GM13976 (cell line): ENCODE data around the gene STOX1.

Experiments
- DNase-seq: peaks from one replicate; pipeline ENCODE4 v3.0.0; 2012; ENCODE audit warnings: low spot score
- CTCF ChIP-seq: IDR thresholded peaks from 2 replicates; pipeline ENCODE4 v1.5.1; 2012; ENCODE audit warnings: borderline replicate concordance, mild to moderate bottlenecking; ENCODE audit not compliant: insufficient read depth; ENCODE audit errors: extremely low read depth, missing control alignments, control extremely low read depth
- in situ Hi-C: fragments of 300-500 bp; cut with MboI; formaldehyde crosslinking; loops from one replicate; pipeline ENCODE4 v1.12.0; 2022; ENCODE audit warnings: low sequenced_read_pairs, mixed read lengths, inconsistent platforms; ENCODE audit not compliant: unreplicated experiment

STOX1 gene

GRCh38 chr10:68871105-68871711, 43.9 kb downstream of the STOX1 start:
- no peak for TF ChIP-seq CTCF
- no peak for DNase-seq
- in situ Hi-C loops, result no loop called here

- DNase-seq, result no peak
- in situ Hi-C loops, result no loop called here
- no peak for TF ChIP-seq CTCF
Observed at GRCh38 chr10:68871731-68872342, 44.5 kb downstream of the STOX1 start.

DNA sequence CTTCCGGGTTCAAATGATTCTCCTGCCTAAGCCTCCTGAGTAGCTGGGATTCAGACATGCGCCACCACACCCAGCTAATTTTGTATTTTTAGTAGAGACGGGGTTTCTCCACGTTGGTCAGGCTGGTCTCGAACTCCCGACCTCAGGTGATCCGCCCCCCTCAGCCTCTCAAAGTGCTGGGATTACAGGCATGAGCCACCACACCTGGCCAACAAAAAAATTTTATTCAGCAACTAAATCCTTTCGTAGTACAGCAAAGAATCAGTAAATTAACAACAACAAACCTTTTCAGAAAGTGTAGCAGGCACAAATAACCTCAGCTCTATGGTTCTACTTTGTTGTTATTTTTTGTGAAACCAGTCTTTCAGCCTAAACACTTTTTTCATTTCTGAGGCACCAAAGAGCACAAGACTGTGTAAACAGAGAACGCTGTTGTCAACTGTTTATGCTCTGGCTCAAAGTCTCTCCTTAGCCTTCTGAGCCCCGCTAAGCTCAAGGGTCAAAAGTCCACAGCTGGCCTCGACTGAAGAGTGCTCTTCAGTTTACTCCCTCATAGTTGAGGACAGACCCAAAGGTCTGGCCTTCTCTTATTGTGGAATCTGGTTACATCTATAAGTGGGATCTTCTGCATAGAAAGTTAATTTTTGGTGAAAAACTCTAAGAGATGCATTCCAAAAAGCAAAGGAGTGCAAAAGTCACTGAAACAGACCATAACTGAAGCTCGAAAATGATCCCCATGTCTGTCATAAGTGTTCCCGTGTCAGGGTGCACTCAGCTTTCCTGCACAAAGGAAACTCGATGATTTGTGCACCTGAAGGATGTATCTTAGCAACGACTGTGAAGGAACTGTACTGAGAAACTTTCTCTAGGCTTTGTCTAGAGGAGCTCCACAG, 49.2 kb downstream of the STOX1 start:
- no peak for DNase-seq
- no peak for TF ChIP-seq CTCF
- in situ Hi-C loops, result no loop called here

DNA sequence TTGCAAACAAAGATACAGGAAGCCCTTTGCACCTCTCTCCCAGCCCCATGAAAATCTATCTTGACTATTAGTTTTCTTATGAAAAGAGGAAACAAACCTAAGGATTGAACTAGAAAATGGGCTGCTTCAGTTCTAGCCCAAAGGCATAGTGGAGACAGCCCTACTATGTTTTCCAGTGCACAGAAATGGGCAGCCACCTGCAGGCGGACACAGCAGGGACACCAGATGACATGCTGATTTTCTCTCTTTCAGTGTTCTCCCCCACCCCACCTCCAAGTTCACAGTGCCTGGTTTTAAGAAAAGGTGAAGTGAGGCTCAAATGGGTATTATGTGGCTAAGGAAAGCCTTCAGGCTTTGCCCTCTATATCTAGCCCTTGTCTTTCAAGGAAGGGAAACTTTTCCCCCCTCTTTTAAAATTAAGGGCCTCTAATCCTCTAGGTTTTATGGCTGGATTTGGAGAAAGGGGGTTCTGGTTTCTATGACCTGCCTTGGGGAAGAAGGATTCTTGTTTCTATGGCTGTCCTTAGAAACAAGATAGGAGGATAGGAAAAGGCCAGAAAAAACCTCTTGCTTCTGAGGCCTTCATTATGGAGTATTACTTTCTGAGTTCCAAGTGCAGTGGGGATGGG, 50.3 kb downstream of the STOX1 start:
- no peak for TF ChIP-seq CTCF
- DNase-seq, result no peak
- in situ Hi-C loops, result no loop called here

DNA sequence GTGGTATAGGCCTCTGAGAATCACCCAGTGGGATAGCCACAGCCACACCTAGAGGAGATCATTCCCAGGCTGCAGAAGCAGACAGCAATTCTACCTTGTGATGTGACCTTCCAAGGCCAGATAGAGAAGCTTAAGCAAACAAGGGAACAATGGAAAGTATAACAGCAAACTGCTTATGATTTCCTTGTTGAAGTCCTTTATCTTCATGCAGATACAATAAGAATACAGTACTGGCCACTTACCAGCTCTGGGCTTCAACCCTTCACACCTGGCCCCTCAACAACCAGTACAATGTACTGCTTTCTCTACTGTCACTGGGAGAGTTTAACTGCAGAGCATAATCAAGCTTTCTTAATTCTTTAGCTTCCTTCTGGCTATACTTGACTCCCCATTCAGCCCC, 51.2 kb downstream of the STOX1 start:
- DNase-seq, result no peak
- in situ Hi-C loops, result no loop called here
- no peak for TF ChIP-seq CTCF

GRCh38 chr10:68879628-68880027, 52.3 kb downstream of the STOX1 start:
- in situ Hi-C loops, result no loop called here

More at GRCh38 chr10:68879628-68880027, 52.3 kb downstream of the STOX1 start:
- DNase-seq, result no peak
- no peak for TF ChIP-seq CTCF
